Natural killer cell (primary cell): Measurements from ENCODE around the gene SLC46A1. TPM values are rescaled to one million over a fixed set of nuclear protein-coding genes. Genes with fewer than 3 reads are reported as not detected.
"Not testable (repeated sequence)": the region's sequence is repeated elsewhere in the genome, so short reads cannot be mapped to it uniquely, and the experiment has no call there.

Source experiments
- ATAC-seq, 3 donors: fragments of 150-1000 bp in 2 of 3; fragments of 200-7000 bp in 1 of 3; cut with Tn5 transposase; 1 replicate in 1 of 3; 2 replicates in 2 of 3; pipeline ENCODE4 v1.10.0; 2021; ENCODE audit warnings: mild to moderate bottlenecking in 2 of 3, moderate library complexity in 2 of 3
- DNase-seq, 2 donors: peaks; one replicate each; pipeline versions ENCODE4 v3.0.0 to v3.0.0-alpha.2; 2013 to 2021; ENCODE audit warnings: mixed read lengths in 1 of 2
- H3K27ac ChIP-seq: one replicate; pipeline ENCODE4 v1.5.1; 2013; ENCODE audit warnings: mild to moderate bottlenecking, low read length
- H3K27me3 ChIP-seq: one replicate; pipeline ENCODE4 v1.6.1; 2013; ENCODE audit warnings: low read length; ENCODE audit not compliant: control insufficient read depth, insufficient read depth
- H3K36me3 ChIP-seq: one replicate; pipeline ENCODE4 v1.6.1; 2013; ENCODE audit warnings: low read length; ENCODE audit not compliant: control insufficient read depth, insufficient read depth
- H3K4me1 ChIP-seq: one replicate; pipeline ENCODE4 v1.6.1; 2013; ENCODE audit warnings: low read length; ENCODE audit not compliant: control insufficient read depth, insufficient read depth
- H3K4me3 ChIP-seq: one replicate; pipeline ENCODE4 v1.5.1; 2013; ENCODE audit warnings: low read length
- H3K9me3 ChIP-seq: one replicate; pipeline ENCODE4 v1.6.1; 2013; ENCODE audit warnings: low read length; ENCODE audit not compliant: control insufficient read depth, insufficient read depth
- H3K27ac Mint-ChIP-seq, 2 donors: one replicate each; pipeline ENCODE4 v1.8.0; 2022; ENCODE audit warnings: mild to moderate bottlenecking in 2 of 2, mixed read lengths in 2 of 2, moderate library complexity in 1 of 2
- H3K27me3 Mint-ChIP-seq, 2 donors: one replicate each; pipeline ENCODE4 v1.8.0; 2022; ENCODE audit warnings: low read depth in 2 of 2, mixed read lengths in 2 of 2
- H3K36me3 Mint-ChIP-seq: one replicate; pipeline ENCODE4 v1.8.0; 2022; ENCODE audit warnings: mixed read lengths
- H3K4me1 Mint-ChIP-seq, 2 donors: one replicate each; pipeline ENCODE4 v1.8.0; 2022; ENCODE audit warnings: mixed read lengths in 2 of 2
- H3K4me3 Mint-ChIP-seq: one replicate; pipeline ENCODE4 v1.8.0; 2022; ENCODE audit warnings: mild to moderate bottlenecking, moderate library complexity, mixed read lengths
- H3K9me3 Mint-ChIP-seq, 2 donors: one replicate each; pipeline ENCODE4 v1.8.0; 2022; ENCODE audit warnings: mixed read lengths in 2 of 2
- WGBS: methylation state at CpG from one replicate; pipeline ENCODE4 v1.1.7; 2013; ENCODE audit warnings: missing lambda C conversion rate; ENCODE audit not compliant: insufficient coverage; 5-methylcytosine and 5-hydroxymethylcytosine counted together
- intact Hi-C: fragments of 100-400 bp; cut with micrococcal nuclease; formaldehyde crosslinking; loops from one replicate; pipeline ENCODE4 v1.14.2; 2022
- total RNA-seq, 4 donors: library from RNA; stranded (reverse); fragments of 120-200 nt in 1 of 4; gene quantifications; one replicate each; pipeline versions ENCODE4 v1.2.3 to v1.2.4, GENCODE V29; 2013 to 2022
- TF ChIP-seq, protein P1 (sequence below): fragments of 200-600 bp; IDR thresholded peaks from one replicate; pipeline ENCODE4 v1.8.0; 2022; ENCODE audit warnings: antibody characterized with exemption

The SLC46A1 gene
- total RNA-seq, 3 donors from 2014 or later (not counting 1 experiment from before 2014, with no cell fraction given): 0.54 to 0.84 (median 0.55) TPM

DNA sequence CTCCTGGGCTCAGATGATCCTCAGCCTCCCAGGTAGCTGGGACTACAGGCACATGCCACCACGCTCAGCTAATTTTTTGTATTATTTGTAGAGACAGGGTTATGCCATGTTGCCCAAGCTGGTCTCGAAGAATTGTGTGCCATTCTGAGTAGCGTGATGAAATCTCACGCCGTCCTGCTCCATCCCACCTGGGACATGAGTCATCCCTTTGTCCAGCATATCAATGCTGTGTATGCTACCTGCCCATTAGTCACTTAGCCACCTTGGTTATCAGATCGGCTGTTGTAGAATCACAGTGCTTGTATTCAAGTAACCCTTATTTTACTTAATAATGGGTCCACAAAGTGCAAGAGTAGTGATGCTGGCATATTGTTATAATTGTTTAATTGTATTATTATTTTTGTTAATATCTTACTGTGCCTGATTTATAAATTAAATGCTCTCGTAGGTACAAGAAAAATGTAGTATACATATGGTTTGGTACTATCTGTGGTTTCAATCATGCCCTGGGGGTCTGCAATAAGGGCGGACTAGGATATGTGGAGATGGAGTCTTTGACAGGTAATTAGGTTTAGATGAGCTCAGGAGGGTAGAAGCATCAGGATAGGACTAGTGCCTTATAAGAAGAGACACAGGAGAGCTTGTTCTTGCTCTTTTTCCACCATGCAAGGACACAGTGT is 40.8 kb upstream of the SLC46A1 start:
- TF ChIP-seq, protein P1, sequence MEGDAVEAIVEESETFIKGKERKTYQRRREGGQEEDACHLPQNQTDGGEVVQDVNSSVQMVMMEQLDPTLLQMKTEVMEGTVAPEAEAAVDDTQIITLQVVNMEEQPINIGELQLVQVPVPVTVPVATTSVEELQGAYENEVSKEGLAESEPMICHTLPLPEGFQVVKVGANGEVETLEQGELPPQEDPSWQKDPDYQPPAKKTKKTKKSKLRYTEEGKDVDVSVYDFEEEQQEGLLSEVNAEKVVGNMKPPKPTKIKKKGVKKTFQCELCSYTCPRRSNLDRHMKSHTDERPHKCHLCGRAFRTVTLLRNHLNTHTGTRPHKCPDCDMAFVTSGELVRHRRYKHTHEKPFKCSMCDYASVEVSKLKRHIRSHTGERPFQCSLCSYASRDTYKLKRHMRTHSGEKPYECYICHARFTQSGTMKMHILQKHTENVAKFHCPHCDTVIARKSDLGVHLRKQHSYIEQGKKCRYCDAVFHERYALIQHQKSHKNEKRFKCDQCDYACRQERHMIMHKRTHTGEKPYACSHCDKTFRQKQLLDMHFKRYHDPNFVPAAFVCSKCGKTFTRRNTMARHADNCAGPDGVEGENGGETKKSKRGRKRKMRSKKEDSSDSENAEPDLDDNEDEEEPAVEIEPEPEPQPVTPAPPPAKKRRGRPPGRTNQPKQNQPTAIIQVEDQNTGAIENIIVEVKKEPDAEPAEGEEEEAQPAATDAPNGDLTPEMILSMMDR: no peak
- Histone ChIP-seq H3K27me3 (peaks cover 2% of the 10 kb centered on the region), H3K27ac (no peak overlapping the region), H3K9me3 (no peaks in the 10 kb centered on the region), H3K4me1 (no peaks in the 10 kb centered on the region), H3K36me3 (no peaks in the 10 kb centered on the region), H3K4me3 (no peak overlapping the region)
- H3K27me3 Mint-ChIP-seq: peaks cover 11 to 34% of the 10 kb centered on the region in 2 donors
- H3K4me1 Mint-ChIP-seq: no peaks in the 10 kb centered on the region
- H3K36me3 Mint-ChIP-seq: no peaks in the 10 kb centered on the region
- no peaks in the 10 kb centered on the region for H3K9me3 Mint-ChIP-seq
- DNase-seq (no peak), ATAC-seq (no peak)
- H3K4me3 Mint-ChIP-seq: no peak overlapping the region
- no peak overlapping the region for H3K27ac Mint-ChIP-seq
- WGBS: 93% methylated on average over 8 of the region's 8 CpGs
- intact Hi-C loops: no loop called here

DNA sequence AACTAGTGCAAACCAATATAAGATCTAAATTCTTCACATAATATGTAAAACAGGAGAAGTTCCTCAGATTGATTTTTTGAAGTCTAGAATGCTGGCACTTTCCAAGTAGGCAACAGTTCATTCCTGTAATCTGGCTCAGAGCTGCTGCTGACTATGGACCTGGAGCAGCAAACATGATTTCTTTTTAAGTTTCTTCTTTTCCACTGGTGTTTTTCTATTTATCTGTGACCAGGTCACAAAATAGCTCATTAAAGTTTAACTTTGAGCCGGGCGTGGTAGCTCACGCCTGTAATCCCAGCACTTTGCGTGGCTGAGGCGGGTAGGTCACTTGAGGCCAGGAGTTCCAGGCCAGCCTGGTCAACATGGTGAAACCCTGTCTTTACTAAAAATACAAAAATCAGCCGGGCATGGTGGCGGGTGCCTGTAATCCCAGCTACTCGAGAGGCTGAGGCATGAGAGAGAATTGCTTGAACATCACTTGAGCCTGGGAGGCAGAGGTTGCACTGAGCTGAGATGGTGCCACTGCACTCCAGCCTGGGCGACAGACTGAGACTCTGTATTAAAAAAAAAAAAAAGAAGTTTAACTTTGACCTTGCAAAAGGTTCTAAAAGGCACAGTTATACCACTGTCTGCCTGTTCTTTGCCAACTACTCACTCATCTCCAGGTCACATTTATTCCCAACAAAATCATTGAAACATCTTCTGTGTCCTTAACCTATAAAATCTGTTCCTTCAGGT is 38.1 kb upstream of the SLC46A1 start:
- no peak overlapping the region for H3K27ac Mint-ChIP-seq
- TF ChIP-seq, protein P1: no peak
- DNase-seq: no peak
- no peak for ATAC-seq
- intact Hi-C loops: no loop called here
- no peaks in the 10 kb centered on the region for H3K4me1 Mint-ChIP-seq
- H3K36me3 ChIP-seq: no peaks in the 10 kb centered on the region
- no peak overlapping the region for H3K4me3 ChIP-seq
- peaks cover 13 to 36% of the 10 kb centered on the region in 2 donors for H3K27me3 Mint-ChIP-seq
- no peaks in the 10 kb centered on the region for H3K9me3 ChIP-seq
- no peaks in the 10 kb centered on the region for H3K36me3 Mint-ChIP-seq
- no peaks in the 10 kb centered on the region for H3K9me3 Mint-ChIP-seq
- peaks cover 2% of the 10 kb centered on the region for H3K27me3 ChIP-seq
- 91% methylated on average over 9 of the region's 9 CpGs for whole genome bisulfite sequencing
- no peaks in the 10 kb centered on the region for H3K4me1 ChIP-seq
- no peak overlapping the region for H3K4me3 Mint-ChIP-seq
- no peak overlapping the region for H3K27ac ChIP-seq

DNA sequence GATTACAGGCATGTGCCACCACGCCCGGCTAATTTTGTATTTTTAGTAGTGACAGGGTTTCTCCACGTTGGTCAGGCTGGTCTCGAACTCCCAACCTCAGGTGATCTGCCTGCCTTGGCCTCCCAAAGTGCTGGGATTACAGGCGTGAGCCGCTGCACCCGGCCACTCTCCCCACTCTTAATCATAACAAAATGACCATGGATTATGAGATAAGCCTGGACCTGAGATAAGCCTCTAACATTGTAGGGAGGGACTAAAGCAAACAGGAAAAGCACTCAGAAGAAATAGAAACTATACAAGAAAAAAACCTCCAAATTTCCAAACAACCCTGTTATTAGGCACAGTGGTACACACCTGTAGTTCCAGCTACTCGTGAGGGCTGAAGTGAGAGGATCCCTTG is 28.3 kb upstream of the SLC46A1 start:
- H3K9me3 ChIP-seq, H3K27me3 ChIP-seq, H3K27ac ChIP-seq, ATAC-seq, DNase-seq, H3K27ac Mint-ChIP-seq, H3K4me1 ChIP-seq, H3K36me3 Mint-ChIP-seq, H3K36me3 ChIP-seq, H3K9me3 Mint-ChIP-seq, intact Hi-C loops, H3K4me3 Mint-ChIP-seq, H3K4me1 Mint-ChIP-seq, H3K4me3 ChIP-seq: not testable (repeated sequence)
- 90% methylated on average over 8 of the region's 8 CpGs for WGBS
- H3K27me3 Mint-ChIP-seq: peaks cover 13 to 16% of the 10 kb centered on the region in 2 donors

DNA sequence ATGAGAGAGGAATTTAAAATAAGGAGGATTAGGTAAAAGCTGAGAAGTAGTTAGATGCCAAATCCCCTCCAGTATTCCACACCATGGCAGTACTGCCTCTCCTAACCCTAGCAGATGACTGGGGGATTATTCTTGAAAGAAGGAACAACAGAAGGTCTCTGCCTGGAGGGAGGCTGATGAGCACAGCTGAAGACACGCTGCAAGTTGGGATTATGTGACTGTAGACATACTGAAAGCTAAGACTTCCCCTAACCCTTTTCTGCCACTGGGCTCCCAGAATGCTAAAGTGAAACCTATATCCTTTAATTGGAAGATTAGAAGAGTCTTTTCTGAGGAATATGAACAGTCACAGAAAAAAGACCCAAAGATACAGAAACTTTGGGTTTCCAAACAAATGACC is 27.7 kb upstream of the SLC46A1 start:
- Mint-ChIP-seq H3K4me1 (no peaks in the 10 kb centered on the region), H3K36me3 (no peaks in the 10 kb centered on the region), H3K27ac (no peak overlapping the region), H3K27me3 (peaks cover 13 to 16% of the 10 kb centered on the region in 2 donors), H3K9me3 (no peaks in the 10 kb centered on the region), H3K4me3 (no peak overlapping the region)
- Histone ChIP-seq H3K9me3 (no peaks in the 10 kb centered on the region), H3K4me1 (no peaks in the 10 kb centered on the region), H3K27me3 (peaks cover 2% of the 10 kb centered on the region), H3K27ac (no peak overlapping the region), H3K36me3 (no peaks in the 10 kb centered on the region), H3K4me3 (no peak overlapping the region)
- TF ChIP-seq, protein P1: no peak
- ATAC-seq: no peak
- no CpG with 5 or more reads among the region's 1 CpG for WGBS
- no peak for DNase-seq
- intact Hi-C loops: no loop called here

DNA sequence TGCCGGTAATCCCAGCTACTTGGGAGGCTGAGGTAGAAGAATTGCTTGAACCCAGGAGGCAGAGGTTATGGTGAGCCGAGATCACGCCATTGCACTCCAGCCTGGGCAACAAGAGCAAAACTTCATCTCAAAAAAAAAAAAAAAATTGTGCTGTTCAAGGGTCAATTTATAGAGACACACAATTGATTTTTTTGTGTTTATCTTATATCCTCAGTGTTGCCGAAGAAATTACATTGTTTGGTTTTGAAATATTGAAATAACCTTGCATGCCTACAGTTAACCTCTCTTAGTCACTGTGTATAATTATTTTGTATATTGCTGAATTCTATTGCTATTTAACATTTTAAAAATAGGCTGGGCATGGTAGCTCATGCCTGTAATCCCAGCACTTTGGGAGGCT is 22.0 kb upstream of the SLC46A1 start:
- intact Hi-C loops, H3K9me3 ChIP-seq, H3K4me3 ChIP-seq, H3K36me3 Mint-ChIP-seq, H3K36me3 ChIP-seq, H3K27ac Mint-ChIP-seq, H3K4me1 Mint-ChIP-seq, DNase-seq, ATAC-seq, H3K27ac ChIP-seq, H3K9me3 Mint-ChIP-seq, H3K4me1 ChIP-seq, H3K27me3 ChIP-seq, H3K4me3 Mint-ChIP-seq: not testable (repeated sequence)
- 90% methylated on average over 3 of the region's 4 CpGs for WGBS
- peaks cover 16 to 20% of the 10 kb centered on the region in 2 donors for H3K27me3 Mint-ChIP-seq
